Measurements from ENCODE around the gene HOXA3. TPM values are rescaled to one million over a fixed set of nuclear protein-coding genes. Genes with fewer than 3 reads are reported as not detected.

HOXA3 gene
- total and polyA plus RNA-seq, 2 of the 8 experiments (the other 6 are each of a cell fraction or from before 2014, with no cell fraction given) = not detected

- TF ChIP-seq BACH1 (IDR thresholded peaks at IDR 0.05; ENCODE audit: low read length) = no peak
- TF ChIP-seq POU5F1 (IDR thresholded peaks at IDR 0.05; ENCODE audit: low read depth, low read length) = no peak
- TF ChIP-seq CEBPB (IDR thresholded peaks at IDR 0.05; ENCODE audit: low read depth, low read length) = no peak
- TF ChIP-seq SIX5 (IDR thresholded peaks at IDR 0.05; ENCODE audit: low read depth, low read length) = no peak
- TF ChIP-seq POLR2AphosphoS5 (IDR thresholded peaks at IDR 0.05; ENCODE audit: low read depth, low read length) = no peak
- no peak for TF ChIP-seq ZNF274 (IDR thresholded peaks at IDR 0.05; ENCODE audit: borderline replicate concordance, extremely low read depth, low read length)
- no peak for TF ChIP-seq TCF12 (IDR thresholded peaks at IDR 0.05; ENCODE audit: low read depth, low read length)
- TF ChIP-seq TAF7 (optimal IDR thresholded peaks at IDR 0.05; ENCODE audit: borderline replicate concordance, low read depth, low read length) = no peak
Observed at GRCh38 chr7:27200761-27201579, 48.6 kb upstream of the HOXA3 start (continued).
